ENCODE measurements around the gene UBASH3B. TPM values are rescaled to one million over a fixed set of nuclear protein-coding genes. Genes with fewer than 3 reads are reported as not detected.

Gene UBASH3B
- total RNA-seq, 3 donors from 2014 or later, result 3.5 to 5.9 (median 3.9) TPM

GRCh38 chr11:122863704-122864326, 208.3 kb downstream of the UBASH3B start:
- H3K4me1 ChIP-seq (ENCODE audit: low read depth), result no peaks in the 10 kb centered on the region
- no peaks in the 10 kb centered on the region for H3K9me3 ChIP-seq
- no peak for ATAC-seq
- H3K36me3 ChIP-seq (ENCODE audit: low read depth), result no peaks in the 10 kb centered on the region
- no peak overlapping the region for H3K4me3 ChIP-seq
- TF ChIP-seq CTCF (IDR thresholded peaks at IDR 0.05), result peak; percentile 67
- DNase-seq, result peak in 2 of 3 donors; percentile 35 to 64
- intact Hi-C loops (cut with DNase I, micrococcal nuclease), result loop anchor here (5.0 to 10.0 kb wide), 2 partner anchors 158 to 161 kb away; no protein-coding TSS in a partner anchor

Other genes with a start within 250 kb of the UBASH3B start
- under 1 TPM; 0.26 to 0.87 (median 0.38) TPM for gene CRTAM, start 182.8 kb downstream of the UBASH3B start, total RNA-seq
- gene JHY, start 227.0 kb downstream of the UBASH3B start, total RNA-seq, result 1 to 10 TPM; 1.5 to 5.4 (median 2.4) TPM